GM19193 (cell line): ENCODE data around the gene TRIM52.

Experiments
- POLR2A ChIP-seq: IDR thresholded peaks from 4 replicates; pipeline ENCODE4 v1.6.1; 2011; ENCODE audit not compliant: insufficient read depth, insufficient read length; ENCODE audit errors: extremely low read depth

The TRIM52 gene

GRCh38 chr5:181260720-181261319, at the start of gene TRIM52:
Gene TRIM52 (minus strand): TSS chr5:181261143. CDS start chr5:181260813, 330 bp downstream.
- peak; percentile 98 for TF ChIP-seq POLR2A

- peak; percentile 32 for TF ChIP-seq POLR2A
Observed at GRCh38 chr5:181287331-181287730, 26.4 kb upstream of the TRIM52 start.

DNA sequence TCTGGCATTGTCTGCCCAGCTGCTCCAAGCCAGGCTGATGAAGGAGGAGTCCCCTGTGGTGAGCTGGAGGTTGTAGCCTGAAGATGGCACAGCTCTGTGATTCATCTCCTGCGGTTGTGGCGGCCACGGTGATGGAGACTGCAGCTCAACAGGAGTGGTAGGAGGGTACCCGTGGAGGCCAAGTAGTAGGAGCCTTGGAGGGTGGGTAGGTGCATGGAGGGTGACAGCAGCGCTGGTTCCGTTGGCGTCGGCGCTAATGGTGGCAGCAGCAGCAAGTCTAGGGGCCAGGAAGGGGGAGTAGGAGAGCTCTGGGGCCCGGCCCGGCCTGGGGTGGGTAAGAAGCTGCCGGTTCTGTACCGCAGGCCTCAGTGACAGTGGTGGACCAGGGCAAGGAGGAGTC, 22.4 kb upstream of the TRIM52 start:
- no peak for TF ChIP-seq POLR2A

GRCh38 chr5:181282874-181283273, 21.9 kb upstream of the TRIM52 start:
- TF ChIP-seq POLR2A = no peak

- no peak for TF ChIP-seq POLR2A
Observed at GRCh38 chr5:181281984-181282316, 21.0 kb upstream of the TRIM52 start.

- no peak for TF ChIP-seq POLR2A
Observed at GRCh38 chr5:181281077-181281983, 20.4 kb upstream of the TRIM52 start.

- TF ChIP-seq POLR2A = no peak
Observed at GRCh38 chr5:181280251-181280762, 19.4 kb upstream of the TRIM52 start.

DNA sequence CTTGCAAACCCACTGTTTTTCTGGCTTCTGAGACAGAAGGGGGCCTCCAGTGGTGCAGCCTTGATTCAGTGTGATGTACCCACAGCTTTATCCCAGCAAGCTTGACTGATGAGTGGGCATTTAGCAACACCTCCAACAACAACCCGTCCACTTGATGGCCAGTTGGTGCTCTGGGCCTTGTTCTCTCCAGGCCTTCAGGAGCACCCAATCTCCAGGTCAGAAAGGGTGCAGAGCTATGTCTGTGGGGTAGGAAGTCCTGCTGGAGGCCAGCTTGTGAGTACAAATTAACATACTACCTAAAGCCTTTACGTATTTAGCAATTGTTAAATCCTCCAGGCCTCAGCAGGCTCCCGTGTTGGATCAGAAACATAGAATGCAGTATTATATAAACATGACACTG, 10.1 kb upstream of the TRIM52 start:
- TF ChIP-seq POLR2A = no peak

DNA sequence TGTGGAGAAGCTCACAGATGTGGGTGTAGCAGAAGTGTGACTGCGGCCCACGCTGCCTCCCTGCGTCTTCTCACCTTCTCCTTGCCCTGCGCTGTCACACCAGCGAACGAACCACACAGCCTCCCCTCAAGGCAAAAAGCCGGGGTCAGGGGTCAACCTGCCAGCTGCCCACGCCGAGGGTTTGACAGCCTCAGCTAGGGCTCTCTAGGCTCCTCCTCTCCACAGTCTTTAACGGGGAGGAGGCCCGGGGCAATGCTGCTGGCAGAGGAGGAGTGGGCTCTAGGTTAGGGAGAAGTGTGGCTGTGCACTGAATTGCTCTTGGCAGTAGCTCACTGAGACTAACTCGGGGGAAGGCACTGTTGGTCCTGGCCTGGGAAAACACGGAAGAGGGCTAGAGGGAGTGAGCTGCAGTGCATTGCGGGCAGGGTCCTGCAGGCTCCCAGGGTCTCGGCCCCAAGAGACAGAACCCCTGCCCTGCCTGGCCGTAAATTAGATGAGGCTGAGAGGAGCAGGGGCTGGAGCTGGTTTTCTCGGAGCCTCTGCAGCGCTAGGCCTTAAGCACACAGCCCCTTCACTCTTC, 4.2 kb upstream of the TRIM52 start:
- no peak for TF ChIP-seq POLR2A

GRCh38 chr5:181263633-181264032, 2.7 kb upstream of the TRIM52 start:
- TF ChIP-seq POLR2A = no peak

DNA sequence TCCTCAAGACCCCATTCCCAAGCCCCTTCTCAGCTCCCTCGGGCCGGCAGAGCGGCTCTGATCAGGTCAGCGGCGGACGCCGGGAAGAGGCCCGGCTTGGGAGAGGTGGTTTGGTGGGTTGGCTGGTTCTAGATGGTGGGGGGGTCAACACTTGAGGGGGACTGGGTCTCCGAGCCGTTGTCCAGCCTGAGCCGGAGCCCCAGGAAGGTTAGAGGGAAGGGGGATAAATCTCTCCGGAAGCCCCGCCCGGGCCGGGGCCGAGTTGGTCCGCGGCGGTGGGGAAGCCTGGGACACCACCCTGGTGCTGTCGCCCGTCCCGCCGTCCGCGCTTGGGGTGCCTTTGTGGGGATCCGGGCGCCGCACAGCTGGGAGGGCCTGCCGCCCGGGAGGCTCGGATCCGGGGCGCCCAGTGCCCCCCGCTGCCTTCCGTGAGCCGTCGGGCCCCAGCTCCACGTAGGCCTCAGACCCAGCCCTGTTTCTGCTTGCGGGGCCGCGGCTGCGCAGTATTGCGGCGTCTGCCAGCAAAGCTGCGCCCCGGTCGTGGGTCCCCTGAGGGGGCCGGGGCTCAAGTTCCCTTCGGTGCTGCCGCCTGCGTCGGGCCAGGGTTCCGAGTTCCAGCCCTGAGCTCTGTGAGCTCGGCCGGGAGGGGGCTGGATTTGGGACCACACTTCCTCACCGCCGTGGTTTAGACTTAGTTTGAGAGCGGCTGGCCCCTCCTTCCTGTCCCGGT, 542 bp upstream of the TRIM52 start:
- peak; percentile 76 for TF ChIP-seq POLR2A

DNA sequence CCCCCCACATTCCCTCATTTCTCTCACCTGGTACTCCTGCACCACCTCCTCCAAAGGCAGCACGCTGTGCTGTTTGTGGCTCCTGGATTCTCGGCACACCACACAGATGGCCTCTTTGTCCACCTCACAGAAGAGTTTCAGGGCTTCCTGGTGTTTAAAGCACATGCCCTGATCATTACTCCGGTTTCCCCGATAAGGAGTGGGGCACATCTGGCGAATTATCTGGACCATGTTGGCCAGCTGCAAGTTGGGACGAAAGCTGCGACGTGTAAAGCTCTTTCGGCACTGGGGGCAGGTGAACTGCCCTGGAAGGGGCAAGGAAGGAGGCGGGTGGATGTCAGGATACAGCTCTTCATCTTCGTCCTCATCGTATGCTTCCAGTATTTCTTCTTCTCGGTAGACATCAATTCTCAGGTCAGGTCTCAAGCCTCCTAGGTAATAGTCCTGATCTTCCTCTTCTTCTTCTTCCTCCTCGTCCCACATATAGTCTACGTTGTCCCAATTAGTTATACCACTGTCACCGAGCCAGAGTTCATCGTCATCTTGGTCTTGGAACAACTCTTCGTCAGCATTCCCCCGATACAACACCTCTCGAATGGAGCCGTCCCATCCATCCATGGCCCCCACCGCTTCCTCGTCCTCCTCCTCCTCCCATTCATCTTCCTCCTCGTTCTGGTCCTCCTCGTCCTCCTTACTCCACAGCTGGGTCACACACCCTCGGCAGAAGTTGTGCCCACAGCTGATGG, 796 bp downstream of the TRIM52 start:
- no peak for TF ChIP-seq POLR2A

DNA sequence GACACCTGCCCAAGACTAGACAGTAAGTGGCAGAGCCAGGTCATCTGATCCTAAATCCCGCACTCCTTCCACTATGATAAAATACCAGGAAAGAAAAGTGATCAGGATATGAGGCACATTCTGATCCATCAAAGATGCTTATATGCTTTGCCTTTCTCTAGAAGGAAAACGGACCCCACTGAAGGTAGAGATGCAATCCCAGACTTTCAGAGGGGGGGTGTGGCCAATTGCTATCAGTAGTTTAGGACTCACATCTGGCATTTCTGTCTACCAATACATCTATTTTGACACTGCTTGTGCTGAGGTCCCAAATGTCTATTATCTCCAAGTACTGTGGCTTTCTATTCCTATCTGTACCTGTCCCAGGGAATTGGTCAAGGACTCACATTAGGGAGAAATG, 1.7 kb downstream of the TRIM52 start:
- TF ChIP-seq POLR2A = no peak

GRCh38 chr5:181258576-181258975, 2.4 kb downstream of the TRIM52 start:
- TF ChIP-seq POLR2A = no peak
